ENCODE results near the gene ATXN2L. TPM values are rescaled to one million over a fixed set of nuclear protein-coding genes. Genes with fewer than 3 reads are reported as not detected.
"Not testable (repeated sequence)": the region's sequence is repeated elsewhere in the genome, so short reads cannot be mapped to it uniquely, and the experiment has no call there.

ATXN2L gene
- polyA plus RNA-seq, 3 donors = 84.8 to 148 (median 129) TPM

GRCh38 chr16:28879841-28880588 lies 57.2 kb downstream of the ATXN2L start:
- peak; percentile 62 to 87 (median 79) for DNase-seq (ENCODE audit: extremely low read depth in 1 of 11, low read depth in 9 of 11, low spot score in 4 of 11)

- no peak for DNase-seq (ENCODE audit: extremely low read depth in 1 of 11, low read depth in 9 of 11, low spot score in 4 of 11)
Measured at GRCh38 chr16:28880589-28880915, 57.8 kb downstream of the ATXN2L start.

- no peak for DNase-seq (ENCODE audit: extremely low read depth in 1 of 11, low read depth in 9 of 11, low spot score in 4 of 11)
Measured at GRCh38 chr16:28880955-28881354, 58.2 kb downstream of the ATXN2L start.

GRCh38 chr16:28881565-28881964 lies 58.8 kb downstream of the ATXN2L start:
- DNase-seq (ENCODE audit: extremely low read depth in 1 of 11, low read depth in 9 of 11, low spot score in 4 of 11) = not testable (repeated sequence)

GRCh38 chr16:28882551-28883160 lies 59.9 kb downstream of the ATXN2L start:
- DNase-seq (ENCODE audit: extremely low read depth in 1 of 11, low read depth in 9 of 11, low spot score in 4 of 11) = peak in 6 of 11 donors; percentile 40 to 64 (median 48)

GRCh38 chr16:28883221-28883996 lies 60.6 kb downstream of the ATXN2L start:
- DNase-seq (ENCODE audit: extremely low read depth in 1 of 11, low read depth in 9 of 11, low spot score in 4 of 11) = no peak

GRCh38 chr16:28884045-28884444 lies 61.2 kb downstream of the ATXN2L start:
- no peak for DNase-seq (ENCODE audit: extremely low read depth in 1 of 11, low read depth in 9 of 11, low spot score in 4 of 11)

Other genes starting within 250 kb of the ATXN2L start
- 1 to 10 TPM; 1.7 to 3.1 (median 2.0) TPM for gene SULT1A2, start 225.9 kb upstream of the ATXN2L start, polyA plus RNA-seq (ENCODE audit: insufficient read length in 3 of 3)
- 10 to 100 TPM; 20.7 to 25.8 (median 21.0) TPM for gene SULT1A1, start 213.0 kb upstream of the ATXN2L start, polyA plus RNA-seq (ENCODE audit: insufficient read length in 3 of 3)
- gene NPIPB8, start 184.9 kb upstream of the ATXN2L start, polyA plus RNA-seq (ENCODE audit: insufficient read length in 3 of 3) = 1 to 10 TPM in 1 of 3 donors, under 1 TPM in 2; 0.47 to 2.1 (median 0.73) TPM
- 100 to 1,000 TPM; 604 to 643 (median 631) TPM for gene EIF3C, start 111.5 kb upstream of the ATXN2L start, polyA plus RNA-seq (ENCODE audit: insufficient read length in 3 of 3)
- gene NPIPB9, start 71.2 kb upstream of the ATXN2L start, polyA plus RNA-seq (ENCODE audit: insufficient read length in 3 of 3) = 1 to 10 TPM; 1.3 to 2.4 (median 1.7) TPM
- 100 to 1,000 TPM; 196 to 229 (median 212) TPM for gene TUFM, start 23.3 kb downstream of the ATXN2L start, polyA plus RNA-seq (ENCODE audit: insufficient read length in 3 of 3)
- 10 to 100 TPM; 57.3 to 84.7 (median 68.5) TPM for gene SH2B1, start 40.8 kb downstream of the ATXN2L start, polyA plus RNA-seq (ENCODE audit: insufficient read length in 3 of 3)
- 1 to 10 TPM; 4.6 to 4.9 (median 4.8) TPM for gene ATP2A1, start 55.5 kb downstream of the ATXN2L start, polyA plus RNA-seq (ENCODE audit: insufficient read length in 3 of 3)
- gene RABEP2, start 102.2 kb downstream of the ATXN2L start, polyA plus RNA-seq (ENCODE audit: insufficient read length in 3 of 3) = 10 to 100 TPM; 17.5 to 30.7 (median 26.0) TPM
- gene CD19, start 109.0 kb downstream of the ATXN2L start, polyA plus RNA-seq (ENCODE audit: insufficient read length in 3 of 3) = 1 to 10 TPM; 3.2 to 5.4 (median 4.7) TPM
- gene NFATC2IP, start 127.9 kb downstream of the ATXN2L start, polyA plus RNA-seq (ENCODE audit: insufficient read length in 3 of 3) = 10 to 100 TPM; 39.1 to 78.6 (median 48.2) TPM
- gene SPNS1, start 151.8 kb downstream of the ATXN2L start, polyA plus RNA-seq (ENCODE audit: insufficient read length in 3 of 3) = 10 to 100 TPM; 36.0 to 52.5 (median 50.9) TPM
- 1 to 10 TPM; 5.3 to 9.3 (median 6.7) TPM for gene LAT, start 162.1 kb downstream of the ATXN2L start, polyA plus RNA-seq (ENCODE audit: insufficient read length in 3 of 3)

Measured in renal cortex interstitium (tissue), 11 donors.